ENCODE measurements around the gene MAST3.

MAST3 gene

DNA sequence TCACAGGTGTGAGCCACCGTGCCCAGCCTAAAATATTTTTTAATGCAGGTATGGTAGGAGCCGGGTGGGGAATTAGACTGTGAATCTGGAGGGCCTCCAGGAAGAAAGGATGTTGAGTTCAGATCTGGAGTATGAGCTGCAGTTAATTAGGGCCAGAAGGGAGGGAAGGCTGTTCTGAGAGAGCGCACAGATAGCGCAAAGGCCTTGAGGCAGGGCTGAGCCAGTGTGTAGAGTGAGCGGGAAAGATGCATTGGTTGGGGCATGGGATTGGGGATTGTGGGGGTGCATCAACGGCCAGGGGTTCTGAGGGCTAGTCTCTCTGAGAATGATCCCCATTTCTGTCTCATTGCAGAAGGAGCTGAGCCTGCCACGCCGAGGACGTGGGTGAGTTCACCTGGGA lies 9.7 kb downstream of the MAST3 start:
- TF ChIP-seq NFIC (IDR thresholded peaks at IDR 0.05) (no peak), EGR1 (IDR thresholded peaks at IDR 0.05) (no peak), ZBTB7A (IDR thresholded peaks at IDR 0.05; ENCODE audit: low read depth) (no peak), CEBPB (IDR thresholded peaks at IDR 0.05) (no peak), TAF1 (IDR thresholded peaks at IDR 0.05; ENCODE audit: low read depth) (no peak), RAD21 (IDR thresholded peaks at IDR 0.05; ENCODE audit: low read depth) (no peak), MAX (IDR thresholded peaks at IDR 0.05) (no peak), CREB1 (IDR thresholded peaks at IDR 0.05; ENCODE audit: low read depth) (no peak), TCF12 (IDR thresholded peaks at IDR 0.05; ENCODE audit: low read depth) (no peak)
- TF ChIP-seq, protein P1, sequence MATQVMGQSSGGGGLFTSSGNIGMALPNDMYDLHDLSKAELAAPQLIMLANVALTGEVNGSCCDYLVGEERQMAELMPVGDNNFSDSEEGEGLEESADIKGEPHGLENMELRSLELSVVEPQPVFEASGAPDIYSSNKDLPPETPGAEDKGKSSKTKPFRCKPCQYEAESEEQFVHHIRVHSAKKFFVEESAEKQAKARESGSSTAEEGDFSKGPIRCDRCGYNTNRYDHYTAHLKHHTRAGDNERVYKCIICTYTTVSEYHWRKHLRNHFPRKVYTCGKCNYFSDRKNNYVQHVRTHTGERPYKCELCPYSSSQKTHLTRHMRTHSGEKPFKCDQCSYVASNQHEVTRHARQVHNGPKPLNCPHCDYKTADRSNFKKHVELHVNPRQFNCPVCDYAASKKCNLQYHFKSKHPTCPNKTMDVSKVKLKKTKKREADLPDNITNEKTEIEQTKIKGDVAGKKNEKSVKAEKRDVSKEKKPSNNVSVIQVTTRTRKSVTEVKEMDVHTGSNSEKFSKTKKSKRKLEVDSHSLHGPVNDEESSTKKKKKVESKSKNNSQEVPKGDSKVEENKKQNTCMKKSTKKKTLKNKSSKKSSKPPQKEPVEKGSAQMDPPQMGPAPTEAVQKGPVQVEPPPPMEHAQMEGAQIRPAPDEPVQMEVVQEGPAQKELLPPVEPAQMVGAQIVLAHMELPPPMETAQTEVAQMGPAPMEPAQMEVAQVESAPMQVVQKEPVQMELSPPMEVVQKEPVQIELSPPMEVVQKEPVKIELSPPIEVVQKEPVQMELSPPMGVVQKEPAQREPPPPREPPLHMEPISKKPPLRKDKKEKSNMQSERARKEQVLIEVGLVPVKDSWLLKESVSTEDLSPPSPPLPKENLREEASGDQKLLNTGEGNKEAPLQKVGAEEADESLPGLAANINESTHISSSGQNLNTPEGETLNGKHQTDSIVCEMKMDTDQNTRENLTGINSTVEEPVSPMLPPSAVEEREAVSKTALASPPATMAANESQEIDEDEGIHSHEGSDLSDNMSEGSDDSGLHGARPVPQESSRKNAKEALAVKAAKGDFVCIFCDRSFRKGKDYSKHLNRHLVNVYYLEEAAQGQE (IDR thresholded peaks at IDR 0.05; ENCODE audit: low read depth), result no peak

DNA sequence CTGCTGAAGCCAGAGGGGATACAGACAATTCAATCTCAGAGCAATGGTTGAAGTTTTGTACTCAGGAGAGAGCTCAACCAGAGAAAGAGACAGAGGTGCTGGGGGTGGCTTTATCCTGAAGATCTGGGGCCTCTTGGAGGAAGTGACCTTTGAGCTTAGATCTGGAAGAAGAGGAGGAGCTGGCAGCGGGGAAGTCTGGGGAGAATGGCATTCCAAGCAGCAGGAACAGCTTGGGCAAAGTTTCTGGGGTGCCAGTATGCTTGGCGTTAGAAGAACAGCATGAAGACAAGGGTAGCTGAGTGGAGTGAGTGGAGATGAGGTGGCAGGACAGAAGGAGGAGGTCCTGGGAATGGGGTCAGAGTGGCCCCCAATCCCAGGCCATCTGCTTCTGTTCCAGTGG lies 11.3 kb downstream of the MAST3 start:
- TF ChIP-seq, protein P1 (IDR thresholded peaks at IDR 0.05; ENCODE audit: low read depth), result no peak
- TF ChIP-seq RAD21 (IDR thresholded peaks at IDR 0.05; ENCODE audit: low read depth), result no peak
- no peak for TF ChIP-seq EP300 (IDR thresholded peaks at IDR 0.05; ENCODE audit: borderline replicate concordance)
- no peak for TF ChIP-seq TEAD4 (IDR thresholded peaks at IDR 0.05)
- TF ChIP-seq USF1 (IDR thresholded peaks at IDR 0.05), result no peak
- no peak for TF ChIP-seq FOXM1 (IDR thresholded peaks at IDR 0.05; ENCODE audit: borderline replicate concordance, low read depth)
- TF ChIP-seq CREB1 (IDR thresholded peaks at IDR 0.05; ENCODE audit: low read depth), result no peak

GRCh38 chr19:18109341-18109732 lies 11.8 kb downstream of the MAST3 start:
- TF ChIP-seq USF1 (IDR thresholded peaks at IDR 0.05) (no peak), TAF1 (IDR thresholded peaks at IDR 0.05; ENCODE audit: low read depth) (no peak), TEAD4 (IDR thresholded peaks at IDR 0.05) (no peak), EGR1 (IDR thresholded peaks at IDR 0.05) (no peak)

DNA sequence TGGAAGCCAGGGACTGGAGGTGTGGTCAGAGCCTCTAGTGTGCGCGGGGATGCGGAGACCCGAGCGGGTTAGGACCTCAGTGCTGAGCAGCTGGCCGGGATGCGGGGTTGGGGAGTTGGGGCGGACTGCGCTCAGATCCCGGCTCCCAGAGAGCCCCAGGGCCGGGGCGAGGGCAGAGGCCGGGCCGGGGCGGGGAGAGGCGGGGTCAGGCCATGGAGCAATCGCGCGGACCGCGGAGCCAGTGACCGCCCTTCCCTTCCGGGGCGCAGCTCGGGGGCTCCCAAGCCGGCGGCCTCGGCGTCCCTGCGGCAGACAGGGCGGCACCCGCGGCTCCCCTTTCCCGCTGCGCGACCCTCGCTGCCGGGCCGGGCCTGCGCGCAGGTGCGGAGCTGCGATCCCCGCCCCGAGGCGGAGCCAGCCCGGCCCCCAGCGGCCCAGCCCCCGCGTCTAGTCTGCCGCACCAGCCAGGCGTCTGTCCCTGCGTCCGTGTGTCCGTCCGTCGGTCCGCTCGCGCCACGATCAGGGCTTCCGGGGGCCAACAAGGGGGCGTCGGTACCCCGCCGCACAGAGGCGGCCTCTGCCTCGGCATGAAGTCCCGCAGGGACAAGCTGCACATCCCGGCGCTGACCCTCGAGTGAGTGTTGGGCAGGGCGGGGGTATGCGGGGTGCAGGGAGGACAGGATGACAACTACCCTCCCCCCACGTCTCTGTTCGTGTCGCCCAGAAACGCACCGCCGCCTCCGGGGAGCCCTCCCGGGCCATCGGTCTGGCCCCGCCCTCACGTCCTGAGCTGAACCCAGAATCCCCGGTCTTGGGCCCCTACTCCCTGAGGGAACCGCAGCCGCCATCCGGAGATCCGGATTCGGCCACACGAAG lies 12.4 kb downstream of the MAST3 start:
- TF ChIP-seq TEAD4 (IDR thresholded peaks at IDR 0.05), result peak; percentile 12; the same call in 1 of the 2 replicates
- 0 out of 2 replicates have a peak, but pooled peaks have one; percentile 13 for TF ChIP-seq TCF12 (IDR thresholded peaks at IDR 0.05; ENCODE audit: low read depth)
- no peak for TF ChIP-seq NFIC (IDR thresholded peaks at IDR 0.05)
- TF ChIP-seq, protein P1 (IDR thresholded peaks at IDR 0.05; ENCODE audit: low read depth), result no peak
- TF ChIP-seq YY1 (IDR thresholded peaks at IDR 0.05; ENCODE audit: low read depth), result no peak
- TF ChIP-seq ZBTB7A (IDR thresholded peaks at IDR 0.05; ENCODE audit: low read depth), result peak; percentile 82
- no peak for TF ChIP-seq USF1 (IDR thresholded peaks at IDR 0.05)
- 0 out of 2 replicates have a peak, but pooled peaks have one; percentile 22 for TF ChIP-seq TAF1 (IDR thresholded peaks at IDR 0.05; ENCODE audit: low read depth)
- peak; percentile 16; the same call in 1 of the 2 replicates for TF ChIP-seq MAX (IDR thresholded peaks at IDR 0.05)
- no peak for TF ChIP-seq CEBPB (IDR thresholded peaks at IDR 0.05)
